HG02884 (cell line): ENCODE data around the gene DIO3.

Experiments
- ATAC-seq: cut with Tn5 transposase; IDR thresholded peaks from one replicate; pipeline ENCODE4 v1.9.1; 2021; ENCODE audit warnings: mild to moderate bottlenecking, moderate library complexity; ENCODE audit not compliant: unreplicated experiment

Gene DIO3

DNA sequence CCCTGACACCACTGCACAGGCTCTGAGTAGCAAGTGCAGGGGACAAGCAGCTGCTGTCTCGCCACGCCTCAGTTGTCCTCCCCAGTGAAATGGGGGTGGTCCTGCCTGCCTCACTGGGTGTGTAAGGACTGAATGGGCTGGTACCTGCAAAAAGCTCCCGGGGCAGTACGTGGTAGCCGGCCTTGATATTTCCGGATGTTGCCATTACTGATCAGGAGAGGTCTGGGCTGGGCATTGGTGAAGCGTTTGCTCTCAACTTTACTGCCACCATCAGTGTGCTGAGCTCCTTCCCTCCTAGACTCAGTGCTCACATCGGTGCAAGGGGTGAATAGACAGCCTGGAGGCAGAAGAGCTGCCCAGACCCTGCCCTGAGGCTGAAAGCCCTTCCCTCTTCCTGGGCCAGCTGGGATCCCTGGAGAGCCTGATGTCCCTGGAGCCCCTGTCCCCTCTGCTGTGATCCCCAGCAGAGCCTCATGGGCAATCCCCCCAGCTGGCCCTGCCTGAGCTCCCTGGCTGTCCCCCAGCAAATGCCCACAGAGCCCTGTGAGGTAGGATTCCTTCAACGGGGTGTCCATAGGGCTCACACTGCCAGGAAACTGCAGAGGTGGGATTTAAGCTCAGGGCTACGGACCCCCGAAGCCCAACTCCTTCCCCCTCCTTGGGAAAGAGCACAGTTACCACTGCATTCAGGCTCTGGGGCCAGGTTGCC, 18.2 kb downstream of the DIO3 start:
- ATAC-seq = no peak

- no peak for ATAC-seq
These were observed 20.5 kb downstream of the DIO3 start for GRCh38 chr14:101581806-101582205.

DNA sequence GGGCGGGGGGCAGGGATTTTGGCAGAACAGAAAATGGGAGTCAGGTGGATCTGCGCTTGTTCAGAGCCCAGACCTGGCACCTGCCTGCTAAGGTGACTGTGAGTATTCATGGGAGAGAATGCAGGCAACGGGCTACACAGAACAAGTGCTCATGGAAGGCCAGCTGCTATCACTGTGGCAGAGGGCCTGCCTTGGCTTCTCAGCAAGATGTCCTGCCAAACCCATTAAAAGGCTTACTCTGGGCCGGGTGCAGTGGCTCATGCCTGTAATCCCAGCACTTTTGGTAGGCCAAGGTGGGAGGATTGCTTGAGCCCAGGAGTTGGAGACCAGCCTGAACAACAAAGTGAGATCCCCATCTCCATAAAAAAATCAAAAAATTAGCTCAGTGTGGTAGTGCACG, 21.0 kb downstream of the DIO3 start:
- no peak for ATAC-seq

GRCh38 chr14:101583006-101583714, 21.9 kb downstream of the DIO3 start:
- ATAC-seq = no peak

DNA sequence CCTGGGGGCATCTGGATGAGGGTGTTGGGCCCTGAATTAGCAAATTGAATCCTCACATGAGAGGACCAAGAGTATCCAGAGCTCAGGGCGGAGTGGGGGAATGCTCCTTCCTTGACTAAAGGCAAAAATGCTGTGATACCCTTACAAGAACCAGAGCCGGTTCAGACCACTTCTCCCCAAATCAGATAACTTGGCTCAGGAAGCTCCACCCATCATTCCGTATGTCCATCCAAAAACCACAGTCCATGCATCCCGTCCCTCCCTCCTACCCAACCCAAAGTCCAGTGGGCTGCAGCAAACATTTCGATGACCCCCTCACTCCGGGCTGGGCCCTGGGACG, 22.4 kb downstream of the DIO3 start:
- no peak for ATAC-seq

DNA sequence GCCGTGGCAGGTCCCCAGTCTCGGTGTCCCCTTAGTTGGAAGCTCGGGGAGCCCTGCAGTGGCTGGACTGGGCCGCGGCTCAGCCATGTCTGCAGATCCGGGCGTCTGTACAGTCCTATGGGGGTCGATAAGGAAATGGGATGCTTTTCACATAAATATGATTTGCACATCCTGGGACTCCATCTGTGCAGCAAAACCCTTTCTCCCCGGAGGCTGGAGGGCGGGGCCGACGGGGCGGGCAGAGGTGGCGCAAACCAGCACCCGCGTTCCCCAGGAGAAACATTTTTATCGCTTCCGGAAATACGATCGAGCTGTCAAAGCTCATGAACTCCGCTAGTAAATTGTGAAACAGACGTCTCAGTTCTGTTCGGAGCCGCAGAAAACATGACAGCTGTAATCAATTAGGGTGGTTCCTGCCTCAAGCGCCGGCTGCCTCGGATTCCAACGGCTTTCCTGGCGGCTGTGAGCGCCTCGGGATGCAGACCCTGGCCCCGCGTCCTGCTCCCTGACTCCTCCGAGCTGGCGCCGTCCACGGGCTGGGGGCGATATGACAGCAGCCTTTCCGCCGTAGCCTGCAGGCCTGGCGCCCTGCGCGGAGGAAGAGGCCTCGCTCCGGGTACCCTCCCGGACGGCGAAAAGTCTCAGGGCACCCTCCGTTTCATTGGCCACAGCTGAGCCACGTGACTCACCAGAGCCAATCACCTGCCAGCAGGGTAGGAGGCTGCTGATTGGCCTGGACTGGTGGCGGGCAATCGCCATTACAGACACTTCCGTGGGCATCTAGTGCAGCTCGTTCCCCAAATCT, 23.0 kb downstream of the DIO3 start:
- ATAC-seq = no peak

GRCh38 chr14:101585211-101585610, 23.9 kb downstream of the DIO3 start:
- ATAC-seq = no peak

DNA sequence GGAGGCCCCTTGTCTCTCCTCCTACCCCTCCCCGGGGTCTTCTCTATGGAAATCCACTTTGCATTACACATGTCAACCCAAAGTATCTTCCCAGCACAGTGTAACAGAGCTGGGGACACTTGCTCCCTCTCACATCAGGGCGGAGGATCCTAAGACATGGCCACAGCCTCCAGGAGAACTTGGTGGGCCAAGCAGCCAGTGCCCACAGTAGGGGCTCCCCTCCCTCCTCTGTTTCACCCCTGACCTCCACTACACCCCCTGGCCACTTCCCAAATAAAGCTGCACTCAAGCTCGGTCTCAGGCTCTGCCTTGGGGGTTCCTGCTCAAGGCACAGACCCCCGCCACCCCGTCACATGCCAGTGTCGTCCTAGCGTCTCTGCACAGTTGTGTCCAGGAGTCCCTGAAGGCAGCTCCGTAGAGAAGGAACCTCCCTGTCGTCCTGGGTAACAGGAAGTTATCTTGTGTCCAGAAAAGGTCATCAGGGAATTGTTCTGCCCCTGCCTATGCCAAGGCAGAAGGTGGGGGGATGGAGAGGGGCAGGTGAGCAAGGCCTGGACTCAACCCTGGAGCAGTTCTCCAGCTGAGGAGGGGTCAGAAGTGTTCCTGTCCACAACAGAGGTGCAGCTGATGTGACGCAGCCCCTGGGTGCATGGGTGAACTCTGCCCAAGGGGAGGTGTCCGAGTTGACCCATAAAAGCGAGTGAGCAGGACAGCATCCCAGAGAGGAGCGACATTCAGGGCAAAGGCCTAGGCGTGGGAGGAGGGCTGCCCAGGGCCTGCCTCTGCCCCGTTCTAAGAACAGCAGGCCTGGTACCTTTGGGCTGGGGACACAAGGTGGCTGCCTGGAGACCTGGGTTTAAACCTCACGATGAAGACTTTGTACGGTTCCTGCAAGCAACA, 25.5 kb downstream of the DIO3 start:
- ATAC-seq = no peak

GRCh38 chr14:101587441-101587911, 26.2 kb downstream of the DIO3 start:
- ATAC-seq = no peak

- ATAC-seq = no peak
These were observed 27.1 kb downstream of the DIO3 start for GRCh38 chr14:101588286-101588975.

GRCh38 chr14:101588990-101589389, 27.7 kb downstream of the DIO3 start:
- no peak for ATAC-seq

DNA sequence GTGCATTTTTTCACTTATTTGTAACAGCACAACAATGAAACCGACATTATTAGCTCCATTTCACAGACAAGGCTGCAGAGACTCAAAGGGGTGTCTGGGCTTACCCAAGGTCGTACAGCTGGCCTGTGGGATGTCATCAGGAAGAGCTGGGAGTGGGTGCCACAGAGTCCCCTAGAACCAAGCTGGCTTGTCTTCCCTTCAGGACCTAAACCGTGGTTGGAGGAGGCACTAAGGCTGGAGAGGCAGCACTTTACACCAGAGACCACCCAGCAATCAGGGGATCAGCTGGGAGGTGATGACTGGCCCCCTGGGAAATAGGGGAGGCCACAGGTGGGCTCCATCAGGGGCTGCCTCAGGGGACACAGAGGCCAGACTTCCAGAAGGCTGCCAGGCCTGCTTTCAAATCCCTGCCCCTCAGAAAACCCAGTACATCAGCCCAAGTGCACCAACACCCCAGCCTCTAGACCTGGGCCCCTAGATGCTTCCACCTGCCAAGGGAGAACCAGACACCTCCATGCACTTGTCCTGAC, 28.3 kb downstream of the DIO3 start:
- ATAC-seq = no peak

DNA sequence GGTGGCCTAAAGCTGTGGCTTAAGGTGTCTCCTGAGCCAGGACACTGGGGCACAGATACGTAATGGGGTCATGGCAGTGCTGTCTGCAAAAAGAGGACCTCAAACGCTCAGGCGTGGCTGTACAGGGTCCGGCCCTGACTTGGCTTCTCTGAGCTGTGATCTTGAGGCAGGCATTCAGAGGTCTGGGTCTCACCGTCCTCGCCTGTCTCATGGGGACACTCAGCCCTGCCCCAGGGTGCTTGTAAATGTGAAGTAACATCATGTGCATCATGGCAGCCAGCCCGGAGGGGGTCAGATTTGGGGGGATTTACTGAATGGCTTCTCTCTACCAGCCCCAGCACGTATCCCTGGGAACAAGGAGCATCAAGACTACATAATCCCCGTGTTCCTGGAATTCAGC, 28.8 kb downstream of the DIO3 start:
- no peak for ATAC-seq

DNA sequence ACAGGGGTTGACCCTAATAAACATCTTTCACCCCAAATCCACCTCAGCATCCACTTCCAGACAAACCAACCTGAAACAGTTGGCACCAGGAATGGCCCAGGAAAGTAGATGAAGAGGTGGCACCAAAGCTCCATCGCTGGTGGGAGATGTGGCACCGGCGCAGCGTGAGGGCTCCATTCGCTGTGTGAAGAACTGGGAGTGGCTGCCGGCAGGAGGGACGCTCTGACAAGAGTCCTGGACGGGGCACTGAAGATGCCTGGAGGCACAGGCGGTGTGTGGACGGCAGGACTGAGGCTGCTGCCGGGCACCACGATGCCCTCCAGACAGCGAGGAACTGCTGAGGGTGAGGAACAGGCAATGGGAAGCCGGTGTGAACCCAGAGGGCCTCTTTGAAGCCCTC, 29.3 kb downstream of the DIO3 start:
- no peak for ATAC-seq

DNA sequence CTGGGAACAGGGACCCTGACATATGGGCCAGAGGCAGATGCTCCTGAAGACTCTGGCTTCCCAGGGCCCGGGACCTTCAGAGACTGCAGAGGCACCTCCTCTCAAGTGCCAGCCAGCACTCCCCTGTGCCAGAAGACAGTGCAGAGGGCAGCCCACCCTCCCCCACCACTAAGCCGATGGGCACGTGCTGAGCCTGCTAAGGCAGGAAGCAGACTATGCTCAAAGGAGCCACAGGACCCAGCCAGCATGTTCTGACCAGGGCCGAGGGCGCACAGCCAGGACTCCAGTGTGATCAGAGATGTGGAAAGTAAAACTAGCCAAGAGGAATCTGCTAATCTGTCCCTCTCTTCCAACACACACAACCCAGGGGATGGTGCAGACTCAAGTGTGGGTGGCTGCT, 29.8 kb downstream of the DIO3 start:
- ATAC-seq = no peak

- no peak for ATAC-seq
These were observed 30.3 kb downstream of the DIO3 start for GRCh38 chr14:101591582-101591981.

DNA sequence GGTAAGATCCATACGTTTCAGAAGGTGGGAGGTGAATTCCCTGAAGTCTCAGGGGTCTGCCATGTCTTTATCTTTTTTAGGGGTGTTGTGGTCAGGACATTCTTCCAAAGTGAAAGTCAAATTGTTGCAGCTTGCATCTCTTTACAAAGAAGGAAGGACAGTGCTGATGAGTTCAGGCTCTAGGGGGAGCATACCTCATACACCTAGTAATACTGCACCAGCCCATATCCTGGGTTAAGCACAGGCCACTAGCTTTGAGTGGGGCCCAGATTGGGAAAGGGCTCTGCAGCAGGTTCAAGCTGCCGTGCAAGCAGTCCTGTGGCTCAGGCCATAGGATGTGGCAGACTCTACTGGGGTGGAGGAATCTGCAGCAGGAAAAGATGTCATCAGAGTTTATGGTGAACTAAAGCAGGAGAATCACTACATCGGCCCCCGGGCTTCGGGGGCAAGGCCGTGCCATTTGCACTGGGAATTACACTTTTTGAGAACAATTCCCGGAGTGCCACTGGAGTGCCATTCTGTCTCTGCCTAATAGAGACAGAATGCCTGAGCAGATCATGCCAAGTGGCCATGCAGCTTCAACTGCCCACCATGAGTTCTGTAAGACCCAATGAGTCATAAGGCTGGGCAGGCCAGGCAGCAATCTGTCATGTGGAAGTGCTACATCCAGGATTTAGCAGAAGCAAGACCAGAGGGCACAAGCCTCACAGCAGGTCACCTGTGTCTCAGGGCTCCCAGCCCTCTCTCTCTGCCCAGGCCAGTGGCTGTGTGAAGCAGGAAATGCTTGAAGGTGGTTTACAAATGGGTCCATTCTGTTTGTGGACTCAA, 32.3 kb downstream of the DIO3 start:
- ATAC-seq = no peak

GRCh38 chr14:101594511-101595148, 33.3 kb downstream of the DIO3 start:
- ATAC-seq = no peak

DNA sequence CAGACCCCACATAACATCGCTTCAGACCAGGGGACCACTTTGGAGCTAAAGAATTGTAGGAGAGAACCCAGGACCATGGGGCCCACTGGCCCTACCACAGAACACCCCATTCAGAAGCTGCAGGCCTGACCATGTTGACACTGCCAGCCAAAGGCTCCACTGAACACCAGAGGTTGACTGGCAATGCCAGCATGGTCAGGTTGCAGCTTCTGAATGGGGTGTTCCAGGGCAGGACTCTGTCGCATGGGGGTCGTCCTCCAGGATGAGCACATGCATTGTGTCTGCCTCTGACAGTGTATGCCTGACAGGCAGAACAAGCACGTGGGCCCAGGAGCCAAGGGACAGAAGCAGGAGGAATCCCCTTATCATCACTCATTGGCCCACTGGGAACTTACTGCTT, 34.1 kb downstream of the DIO3 start:
- no peak for ATAC-seq
